SU-DHL-6 (cell line): ENCODE measurements around the gene SLC43A2.
A peak's percentile ranks its signal among the peaks of the same experiment; 100 is the strongest.

Experiments used
- H2AFZ ChIP-seq: fragments of 200-600 bp; sonication (generic); 2 replicates; pipeline ENCODE4 v1.6.1; 2014; ENCODE audit warnings: low read depth, mild to moderate bottlenecking, moderate library complexity, mixed read lengths, antibody characterized with exemption, low read length; ENCODE audit not compliant: severe bottlenecking
- H3F3A ChIP-seq: fragments of 200-600 bp; shearing (Covaris generic); 2 replicates; pipeline ENCODE4 v1.6.0; 2016; ENCODE audit warnings: antibody characterized with exemption, mild to moderate bottlenecking; ENCODE audit not compliant: insufficient read depth
- H3K27ac ChIP-seq: fragments of 200-600 bp; sonication (generic); 2 replicates; pipeline ENCODE4 v1.5.1; 2016; ENCODE audit warnings: low read depth, mild to moderate bottlenecking, low read length, moderate library complexity, mixed read lengths
- H3K27me3 ChIP-seq: fragments of 200-600 bp; sonication (generic), shearing (Covaris generic); 2 replicates; pipeline ENCODE4 v1.6.0; 2014; ENCODE audit warnings: mild to moderate bottlenecking, low read length
- H3K36me3 ChIP-seq: fragments of 200-600 bp; sonication (generic); 2 replicates; pipeline ENCODE4 v1.6.1; 2014; ENCODE audit warnings: mild to moderate bottlenecking, low read length, mixed read lengths
- H3K4me2 ChIP-seq: fragments of 300-600, 200-600 bp; shearing (Covaris generic), sonication (generic); 2 replicates; pipeline ENCODE4 v1.6.0; 2014; ENCODE audit warnings: low read length, low read depth, mild to moderate bottlenecking; ENCODE audit not compliant: poor library complexity, severe bottlenecking
- H3K4me3 ChIP-seq: fragments of 200-600 bp; sonication (generic); 2 replicates; pipeline ENCODE4 v1.5.1; 2014; ENCODE audit warnings: antibody characterized with exemption, low read length, mild to moderate bottlenecking, mixed read lengths; ENCODE audit not compliant: insufficient read depth, poor library complexity, severe bottlenecking
- H3K79me2 ChIP-seq: fragments of 200-600 bp; sonication (generic); 2 replicates; pipeline ENCODE4 v1.6.1; 2014; ENCODE audit warnings: mild to moderate bottlenecking, low read length, moderate library complexity; ENCODE audit not compliant: insufficient read depth
- H3K9ac ChIP-seq: fragments of 200-600 bp; sonication (generic); 2 replicates; pipeline ENCODE4 v1.7.0; 2014; ENCODE audit warnings: mild to moderate bottlenecking, low read length
- H3K9me2 ChIP-seq: fragments of 200-600 bp; sonication (generic); replicated peaks from 2 replicates; pipeline ENCODE4 v1.6.1; 2014; ENCODE audit warnings: low read length; ENCODE audit not compliant: insufficient read depth
- H3K9me3 ChIP-seq: fragments of 200-600 bp; sonication (generic); 2 replicates; pipeline ENCODE4 v1.6.1; 2014; ENCODE audit warnings: low read length, mixed read lengths; ENCODE audit not compliant: insufficient read depth
- H4K20me1 ChIP-seq: fragments of 200-600 bp; sonication (generic); 2 replicates; pipeline ENCODE4 v1.6.1; 2014; ENCODE audit warnings: low read depth, mild to moderate bottlenecking, antibody characterized with exemption, low read length, moderate library complexity, mixed read lengths
- CTCF ChIP-seq: fragments of 200-600 bp; sonication (generic); IDR thresholded peaks from one replicate; pipeline ENCODE4 v1.5.1; 2017; ENCODE audit warnings: antibody characterized with exemption, mild to moderate bottlenecking, low read length, moderate library complexity; ENCODE audit not compliant: insufficient read depth, poor library complexity, severe bottlenecking
- EZH2phosphoT487 ChIP-seq: fragments of 200-600 bp; sonication (generic), shearing (Covaris generic); conservative IDR thresholded peaks from 2 replicates; pipeline ENCODE4 v1.6.1; 2018; ENCODE audit warnings: mild to moderate bottlenecking, antibody characterized with exemption, low read length, moderate library complexity, mixed read lengths

The SLC43A2 gene

GRCh38 chr17:1628856-1629503 lies 346 bp upstream of the SLC43A2 start:
- Histone ChIP-seq H3K4me2 (peak overlapping the region; percentile 85), H3K9me3 (no peaks in the 10 kb centered on the region), H2AFZ (peak overlapping the region; percentile 20), H4K20me1 (no peaks in the 10 kb centered on the region), H3K4me3 (peak overlapping the region; percentile 79), H3K9ac (peak overlapping the region; percentile 81), H3F3A (peaks cover 18% of the 10 kb centered on the region), H3K36me3 (no peaks in the 10 kb centered on the region), H3K27me3 (no peaks in the 10 kb centered on the region), H3K27ac (peak overlapping the region; percentile 86), H3K9me2 (no peaks in the 10 kb centered on the region), H3K79me2 (peaks cover 35% of the 10 kb centered on the region)
- TF ChIP-seq EZH2phosphoT487 (no peak), CTCF (peak; percentile 31)

GRCh38 chr17:1627182-1627981 lies 1.3 kb downstream of the SLC43A2 start:
- TF ChIP-seq CTCF: no peak
- no peak for TF ChIP-seq EZH2phosphoT487
- Histone ChIP-seq H3K36me3 (no peaks in the 10 kb centered on the region), H3K9me2 (no peaks in the 10 kb centered on the region), H3K9me3 (no peaks in the 10 kb centered on the region), H2AFZ (peak overlapping the region; percentile 17), H4K20me1 (no peaks in the 10 kb centered on the region), H3K4me2 (peak overlapping the region; percentile 85), H3K9ac (peak overlapping the region; percentile 81), H3F3A (peaks cover 18% of the 10 kb centered on the region), H3K79me2 (peaks cover 35% of the 10 kb centered on the region), H3K4me3 (peak overlapping the region; percentile 79), H3K27me3 (no peaks in the 10 kb centered on the region), H3K27ac (peak overlapping the region; percentile 86)

- H3K9me2 ChIP-seq: no peaks in the 10 kb centered on the region
- H3K36me3 ChIP-seq: no peaks in the 10 kb centered on the region
- H3F3A ChIP-seq: peaks cover 18% of the 10 kb centered on the region
- peak overlapping the region; percentile 86 for H3K27ac ChIP-seq
- no peaks in the 10 kb centered on the region for H4K20me1 ChIP-seq
- H3K9ac ChIP-seq: peak overlapping the region; percentile 81
- TF ChIP-seq CTCF (no peak), EZH2phosphoT487 (no peak)
- peaks cover 35% of the 10 kb centered on the region for H3K79me2 ChIP-seq
- H3K4me3 ChIP-seq: peak overlapping the region; percentile 79
- H3K4me2 ChIP-seq: peak overlapping the region; percentile 85
- no peaks in the 10 kb centered on the region for H3K27me3 ChIP-seq
- no peak overlapping the region for H2AFZ ChIP-seq
- no peaks in the 10 kb centered on the region for H3K9me3 ChIP-seq
Measured at GRCh38 chr17:1626333-1626732, 2.3 kb downstream of the SLC43A2 start.
